Neural crest cell (in vitro differentiated cells): Measurements from ENCODE around the gene TARS1. TPM values are rescaled to one million over a fixed set of nuclear protein-coding genes. Genes with fewer than 3 reads are reported as not detected.

Experiments
- DNase-seq: peaks from one replicate; pipeline ENCODE4 v3.0.0; 2021; ENCODE audit warnings: low read depth, mixed read lengths, low spot score
- H3K27ac Mint-ChIP-seq: one replicate; pipeline ENCODE4 v1.8.0; 2021; ENCODE audit warnings: mild to moderate bottlenecking, mixed read lengths; ENCODE audit not compliant: unreplicated experiment
- H3K27me3 Mint-ChIP-seq: 2 replicates; pipeline ENCODE4 v1.8.0; 2021; ENCODE audit warnings: low read depth, mild to moderate bottlenecking, mixed read lengths
- H3K36me3 Mint-ChIP-seq: 2 replicates; pipeline ENCODE4 v1.8.0; 2021; ENCODE audit warnings: low read depth, mild to moderate bottlenecking, mixed read lengths
- H3K4me1 Mint-ChIP-seq: 2 replicates; pipeline ENCODE4 v1.8.0; 2021; ENCODE audit warnings: mixed read lengths
- H3K4me3 Mint-ChIP-seq: one replicate; pipeline ENCODE4 v1.8.0; 2021; ENCODE audit warnings: mild to moderate bottlenecking, mixed read lengths
- H3K9me3 Mint-ChIP-seq: 2 replicates; pipeline ENCODE4 v1.8.0; 2021; ENCODE audit warnings: mixed read lengths
- total RNA-seq: library from RNA; stranded (reverse); gene quantifications from 2 replicates; pipeline ENCODE4 v1.2.1, GENCODE V29; 2021
- TF ChIP-seq, protein P1 (sequence below): fragments of 200-600 bp; sonication (generic); conservative IDR thresholded peaks from 2 replicates; pipeline ENCODE4 v1.5.0; 2021; ENCODE audit warnings: antibody characterized with exemption, mild to moderate bottlenecking

Gene TARS1
- total RNA-seq, 1 donor from 2014 or later: 211 TPM

DNA sequence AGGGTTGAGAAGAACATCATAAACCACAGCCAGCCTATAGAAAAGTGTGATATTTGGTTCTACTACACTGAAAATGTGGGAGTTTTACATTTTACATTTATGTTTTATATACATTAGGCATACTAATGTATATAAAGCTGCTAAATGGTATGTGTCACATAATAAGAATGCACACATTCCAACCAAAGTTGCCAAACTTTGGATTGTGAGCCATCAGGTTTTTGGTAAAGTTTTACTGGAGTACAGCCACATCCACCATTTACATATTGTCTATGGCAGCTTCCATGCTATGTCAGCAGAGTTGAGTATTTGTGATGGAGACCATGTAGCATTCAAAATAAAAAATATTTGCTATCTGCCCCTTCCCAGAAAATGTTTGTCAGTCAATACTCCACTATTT lies 23.1 kb upstream of the TARS1 start:
- no peaks in the 10 kb centered on the region for H3K36me3 Mint-ChIP-seq
- TF ChIP-seq, protein P1, sequence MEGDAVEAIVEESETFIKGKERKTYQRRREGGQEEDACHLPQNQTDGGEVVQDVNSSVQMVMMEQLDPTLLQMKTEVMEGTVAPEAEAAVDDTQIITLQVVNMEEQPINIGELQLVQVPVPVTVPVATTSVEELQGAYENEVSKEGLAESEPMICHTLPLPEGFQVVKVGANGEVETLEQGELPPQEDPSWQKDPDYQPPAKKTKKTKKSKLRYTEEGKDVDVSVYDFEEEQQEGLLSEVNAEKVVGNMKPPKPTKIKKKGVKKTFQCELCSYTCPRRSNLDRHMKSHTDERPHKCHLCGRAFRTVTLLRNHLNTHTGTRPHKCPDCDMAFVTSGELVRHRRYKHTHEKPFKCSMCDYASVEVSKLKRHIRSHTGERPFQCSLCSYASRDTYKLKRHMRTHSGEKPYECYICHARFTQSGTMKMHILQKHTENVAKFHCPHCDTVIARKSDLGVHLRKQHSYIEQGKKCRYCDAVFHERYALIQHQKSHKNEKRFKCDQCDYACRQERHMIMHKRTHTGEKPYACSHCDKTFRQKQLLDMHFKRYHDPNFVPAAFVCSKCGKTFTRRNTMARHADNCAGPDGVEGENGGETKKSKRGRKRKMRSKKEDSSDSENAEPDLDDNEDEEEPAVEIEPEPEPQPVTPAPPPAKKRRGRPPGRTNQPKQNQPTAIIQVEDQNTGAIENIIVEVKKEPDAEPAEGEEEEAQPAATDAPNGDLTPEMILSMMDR: no peak
- no peak overlapping the region for H3K27ac Mint-ChIP-seq
- no peaks in the 10 kb centered on the region for H3K9me3 Mint-ChIP-seq
- no peaks in the 10 kb centered on the region for H3K27me3 Mint-ChIP-seq
- no peak overlapping the region for H3K4me3 Mint-ChIP-seq
- peaks cover 13% of the 10 kb centered on the region for H3K4me1 Mint-ChIP-seq
- DNase-seq: no peak

DNA sequence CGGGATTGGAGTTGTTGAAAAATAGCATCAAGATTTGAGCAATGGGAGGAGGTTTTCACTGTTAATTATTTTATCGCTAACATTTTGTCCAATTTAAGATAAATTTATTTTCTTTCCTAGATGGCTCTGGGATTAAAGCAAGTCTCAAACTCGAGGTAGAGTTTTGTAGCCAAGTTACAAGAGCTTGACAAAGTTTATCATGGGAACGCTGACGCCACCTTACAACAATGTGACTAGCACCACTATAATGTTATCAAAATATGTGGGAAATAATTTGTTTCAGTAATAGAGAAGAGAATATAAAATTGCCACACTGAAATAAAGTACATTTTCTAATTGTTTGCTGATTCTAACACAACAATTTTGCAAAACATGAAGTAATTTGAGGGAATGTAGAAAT lies 19.8 kb upstream of the TARS1 start:
- H3K4me1 Mint-ChIP-seq: peaks cover 10% of the 10 kb centered on the region
- TF ChIP-seq, protein P1: no peak
- DNase-seq: no peak
- no peaks in the 10 kb centered on the region for H3K27me3 Mint-ChIP-seq
- H3K27ac Mint-ChIP-seq: no peak overlapping the region
- no peaks in the 10 kb centered on the region for H3K9me3 Mint-ChIP-seq
- no peak overlapping the region for H3K4me3 Mint-ChIP-seq
- H3K36me3 Mint-ChIP-seq: no peaks in the 10 kb centered on the region

DNA sequence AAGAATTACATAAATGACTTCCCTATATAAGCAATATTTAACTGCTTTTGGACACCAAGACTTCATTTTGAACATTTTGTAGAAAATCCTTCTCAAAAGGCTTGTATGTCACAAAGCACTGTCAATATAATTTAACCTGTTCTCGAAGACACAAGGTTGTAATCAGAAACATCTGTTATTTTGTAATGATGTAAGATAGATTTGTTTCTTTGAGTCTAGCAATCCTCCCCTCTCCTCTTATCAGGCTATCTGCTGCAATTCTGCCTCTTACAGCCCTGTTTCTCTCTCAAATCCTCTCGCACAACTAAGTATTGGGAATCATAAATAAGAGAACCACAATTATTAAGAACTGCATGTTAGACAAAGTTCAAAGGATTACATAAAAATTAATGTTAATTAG lies 18.6 kb upstream of the TARS1 start:
- peaks cover 10% of the 10 kb centered on the region for H3K4me1 Mint-ChIP-seq

DNA sequence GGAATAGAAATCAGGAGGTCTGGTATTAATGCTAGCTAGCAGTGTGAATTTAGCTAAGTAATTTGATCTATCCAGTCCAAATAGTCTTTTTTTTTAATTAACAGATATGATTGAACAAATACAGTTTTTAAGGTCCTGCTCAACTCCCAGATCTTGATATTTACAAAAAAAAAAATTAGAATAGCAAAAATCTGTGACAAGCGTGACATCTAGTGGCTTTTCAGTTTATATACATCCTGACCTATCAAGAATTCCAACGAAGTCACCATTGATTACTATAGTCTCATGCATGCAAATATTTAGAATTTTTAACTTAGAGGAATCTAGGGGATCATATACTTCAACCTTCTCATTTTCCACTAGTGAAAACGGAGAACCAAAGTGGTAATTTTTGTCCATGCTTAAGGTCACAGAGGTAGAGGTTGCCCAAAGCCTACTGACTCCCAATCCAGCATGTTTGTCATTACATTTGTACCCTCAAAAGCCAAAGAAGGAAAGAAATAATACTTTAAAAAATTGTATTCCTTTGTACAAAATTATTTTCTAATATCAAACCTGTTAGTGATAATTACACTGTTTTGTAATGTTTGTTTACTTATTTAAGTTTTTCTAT lies 17.6 kb upstream of the TARS1 start:
- TF ChIP-seq, protein P1: peak; percentile 76
- no peaks in the 10 kb centered on the region for H3K36me3 Mint-ChIP-seq
- H3K4me1 Mint-ChIP-seq: peaks cover 10% of the 10 kb centered on the region
- no peaks in the 10 kb centered on the region for H3K27me3 Mint-ChIP-seq
- no peak overlapping the region for H3K4me3 Mint-ChIP-seq
- no peaks in the 10 kb centered on the region for H3K9me3 Mint-ChIP-seq
- no peak for DNase-seq
- no peak overlapping the region for H3K27ac Mint-ChIP-seq

More for the DNA sequence above, 18.6 kb upstream of the TARS1 start:
- TF ChIP-seq, protein P1: no peak
- Mint-ChIP-seq H3K4me3 (no peak overlapping the region), H3K27me3 (no peaks in the 10 kb centered on the region), H3K9me3 (no peaks in the 10 kb centered on the region), H3K27ac (no peak overlapping the region), H3K36me3 (no peaks in the 10 kb centered on the region)
- no peak for DNase-seq

DNA sequence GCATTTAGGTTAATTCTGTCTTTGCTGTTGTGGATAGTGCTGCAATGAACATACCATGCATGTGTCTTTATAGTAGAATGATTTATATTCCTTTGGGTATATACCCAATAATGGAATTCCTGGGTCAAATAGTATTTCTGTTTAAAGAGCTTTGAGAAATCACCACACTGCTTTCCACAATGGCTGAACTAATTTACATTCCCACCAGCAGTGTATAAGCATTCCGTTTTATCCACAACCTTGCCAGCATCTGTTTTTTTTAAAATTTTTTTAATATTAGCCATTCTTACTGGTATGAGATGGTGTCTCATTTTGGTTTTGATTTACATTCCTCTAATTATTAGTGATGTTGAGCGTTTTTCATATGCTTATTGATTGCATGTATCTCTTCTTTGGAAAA lies 15.5 kb upstream of the TARS1 start:
- H3K27me3 Mint-ChIP-seq: no peaks in the 10 kb centered on the region
- H3K9me3 Mint-ChIP-seq: peaks cover 4% of the 10 kb centered on the region
- peaks cover 7% of the 10 kb centered on the region for H3K4me1 Mint-ChIP-seq
- H3K4me3 Mint-ChIP-seq: no peak overlapping the region
- TF ChIP-seq, protein P1: no peak
- H3K27ac Mint-ChIP-seq: no peak overlapping the region
- H3K36me3 Mint-ChIP-seq: no peaks in the 10 kb centered on the region
- no peak for DNase-seq
